ENCODE data around the gene SLC43A2.

GRCh38 chr17:1519678-1520077, 109.0 kb downstream of the SLC43A2 start:
- TF ChIP-seq CTCF (IDR thresholded peaks at IDR 0.05; ENCODE audit: poor library complexity, severe bottlenecking) (no peak), SMC3 (conservative IDR thresholded peaks at IDR 0.05; ENCODE audit: poor library complexity) (no peak), RAD21 (conservative IDR thresholded peaks at IDR 0.05) (no peak)
